ENCODE data around the gene INO80C.

DNA sequence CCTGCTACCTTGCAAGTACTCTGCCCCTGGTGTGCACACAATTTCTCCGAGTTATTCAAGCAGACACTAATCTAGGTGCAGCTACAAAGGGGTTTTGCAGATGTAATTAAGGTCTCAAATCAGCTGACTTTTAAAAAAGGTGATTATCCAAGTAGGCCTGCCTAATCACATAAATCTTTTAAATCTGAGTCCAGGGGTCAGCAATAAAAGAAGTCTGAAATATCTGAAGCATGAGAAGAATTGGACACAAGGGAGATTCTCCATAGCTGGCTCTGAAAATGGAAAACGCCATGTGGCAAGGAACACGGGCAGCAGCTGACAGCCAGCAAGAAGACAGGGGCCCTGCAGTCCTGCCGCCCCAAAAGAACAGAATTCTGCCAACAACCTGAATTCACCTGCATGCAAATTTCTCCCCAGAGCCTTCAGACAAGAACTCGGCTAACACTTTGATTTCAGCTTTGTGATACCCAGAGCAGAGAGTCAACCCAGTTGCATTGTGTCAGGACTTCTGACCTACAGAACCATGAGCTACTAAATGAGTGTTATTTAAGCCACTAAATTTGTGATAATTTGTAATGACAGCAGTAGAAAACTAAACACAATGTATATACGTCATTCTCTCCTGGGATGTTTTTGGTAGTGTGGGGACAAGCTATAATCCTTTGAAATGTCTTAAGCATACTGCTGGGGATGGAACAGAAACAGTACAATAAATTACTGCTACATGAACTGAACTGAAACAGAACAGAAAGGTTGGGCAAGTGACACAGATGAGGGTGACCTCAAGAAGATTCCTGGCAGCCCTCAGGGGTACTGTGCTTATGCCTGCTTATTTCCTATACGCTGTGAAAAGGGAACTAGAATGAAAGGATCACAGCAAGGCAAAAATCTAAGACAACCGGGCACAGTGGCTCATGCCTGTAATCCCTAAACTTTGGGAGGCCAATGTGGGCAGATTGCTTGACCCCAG lies 3.2 kb downstream of the INO80C start:
- no peak for TF ChIP-seq POLR2A (IDR thresholded peaks at IDR 0.05)
- TF ChIP-seq, protein P1, sequence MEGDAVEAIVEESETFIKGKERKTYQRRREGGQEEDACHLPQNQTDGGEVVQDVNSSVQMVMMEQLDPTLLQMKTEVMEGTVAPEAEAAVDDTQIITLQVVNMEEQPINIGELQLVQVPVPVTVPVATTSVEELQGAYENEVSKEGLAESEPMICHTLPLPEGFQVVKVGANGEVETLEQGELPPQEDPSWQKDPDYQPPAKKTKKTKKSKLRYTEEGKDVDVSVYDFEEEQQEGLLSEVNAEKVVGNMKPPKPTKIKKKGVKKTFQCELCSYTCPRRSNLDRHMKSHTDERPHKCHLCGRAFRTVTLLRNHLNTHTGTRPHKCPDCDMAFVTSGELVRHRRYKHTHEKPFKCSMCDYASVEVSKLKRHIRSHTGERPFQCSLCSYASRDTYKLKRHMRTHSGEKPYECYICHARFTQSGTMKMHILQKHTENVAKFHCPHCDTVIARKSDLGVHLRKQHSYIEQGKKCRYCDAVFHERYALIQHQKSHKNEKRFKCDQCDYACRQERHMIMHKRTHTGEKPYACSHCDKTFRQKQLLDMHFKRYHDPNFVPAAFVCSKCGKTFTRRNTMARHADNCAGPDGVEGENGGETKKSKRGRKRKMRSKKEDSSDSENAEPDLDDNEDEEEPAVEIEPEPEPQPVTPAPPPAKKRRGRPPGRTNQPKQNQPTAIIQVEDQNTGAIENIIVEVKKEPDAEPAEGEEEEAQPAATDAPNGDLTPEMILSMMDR (IDR thresholded peaks at IDR 0.05), result no peak

Data from tibial nerve (tissue), 3 donors.